ENCODE results near the gene ARHGAP33. TPM values are rescaled to one million over a fixed set of nuclear protein-coding genes. Genes with fewer than 3 reads are reported as not detected.
A peak's percentile ranks its signal among the peaks of the same experiment; 100 is the strongest.
"Not testable (repeated sequence)": the region's sequence is repeated elsewhere in the genome, so short reads cannot be mapped to it uniquely, and the experiment has no call there.

The ARHGAP33 gene
- total and polyA plus RNA-seq, 4 experiments from 2014 or later, result 0.29 to 19.4 (median 15.8) TPM; not detected in 1

GRCh38 chr19:35822579-35822978 lies 47.2 kb downstream of the ARHGAP33 start:
- ChIA-PET POLR2A (ENCODE audit: partially characterized antibody) (no interaction called here), CTCF (ENCODE audit: partially characterized antibody) (no interaction called here)
- Histone ChIP-seq H3K27ac (ENCODE audit: low read depth, low read length) (no peak overlapping the region), H3K4me1 (ENCODE audit: insufficient read depth, low read length) (no peaks in the 10 kb centered on the region), H3K27me3 (ENCODE audit: insufficient read depth, low read length) (no peaks in the 10 kb centered on the region), H3K9me3 (ENCODE audit: control insufficient read depth in 1 of 2, low read length in 2 of 2) (no peaks in the 10 kb centered on the region), H3K4me3 (ENCODE audit: low read length in 2 of 2) (no peak overlapping the region), H3K36me3 (ENCODE audit: insufficient read depth, low read length) (no peaks in the 10 kb centered on the region)
- peaks cover 11 to 18% of the 10 kb centered on the region in 2 donors for H3K27me3 Mint-ChIP-seq
- peaks cover 0 to 2% (median 0%) of the 10 kb centered on the region in 8 donors for H3K9me3 Mint-ChIP-seq
- no peak overlapping the region for H3K27ac Mint-ChIP-seq
- H3K4me1 Mint-ChIP-seq, result peaks cover 0 to 1% (median 0%) of the 10 kb centered on the region in 4 donors
- no peak overlapping the region for H3K4me3 Mint-ChIP-seq
- H3K36me3 Mint-ChIP-seq, result no peaks in the 10 kb centered on the region
- intact Hi-C loops (cut with micrococcal nuclease), result no loop called here
- no peak for DNase-seq

- POLR2A ChIA-PET (ENCODE audit: partially characterized antibody), result no interaction called here
- no peaks in the 10 kb centered on the region for H3K36me3 Mint-ChIP-seq
- CTCF ChIA-PET (ENCODE audit: partially characterized antibody), result no interaction called here
- DNase-seq, result no peak
- Histone ChIP-seq H3K9me3 (ENCODE audit: control insufficient read depth in 1 of 2, low read length in 2 of 2) (no peaks in the 10 kb centered on the region), H3K36me3 (ENCODE audit: insufficient read depth, low read length) (no peaks in the 10 kb centered on the region), H3K4me1 (ENCODE audit: insufficient read depth, low read length) (no peaks in the 10 kb centered on the region), H3K4me3 (ENCODE audit: low read length in 2 of 2) (no peak overlapping the region), H3K27me3 (ENCODE audit: insufficient read depth, low read length) (peaks cover 4% of the 10 kb centered on the region), H3K27ac (ENCODE audit: low read depth, low read length) (no peak overlapping the region)
- H3K9me3 Mint-ChIP-seq, result peaks cover 0 to 7% (median 2%) of the 10 kb centered on the region in 8 donors
- H3K27me3 Mint-ChIP-seq, result peaks cover 15 to 20% of the 10 kb centered on the region in 2 donors
- H3K4me3 Mint-ChIP-seq, result no peak overlapping the region
- H3K27ac Mint-ChIP-seq, result no peak overlapping the region
- H3K4me1 Mint-ChIP-seq, result no peaks in the 10 kb centered on the region
- intact Hi-C loops (cut with micrococcal nuclease), result no loop called here
Measured at GRCh38 chr19:35824150-35824549, 48.8 kb downstream of the ARHGAP33 start.

- no peaks in the 10 kb centered on the region for H3K4me1 ChIP-seq (ENCODE audit: insufficient read depth, low read length)
- H3K27me3 ChIP-seq (ENCODE audit: insufficient read depth, low read length), result peaks cover 4% of the 10 kb centered on the region
- Mint-ChIP-seq H3K27me3 (peaks cover 24 to 26% of the 10 kb centered on the region in 2 donors), H3K4me1 (no peaks in the 10 kb centered on the region), H3K36me3 (peaks cover 0 to 3% of the 10 kb centered on the region in 2 donors), H3K27ac (no peak overlapping the region), H3K9me3 (peaks cover 0 to 8% (median 2%) of the 10 kb centered on the region in 8 donors), H3K4me3 (no peak overlapping the region)
- no peaks in the 10 kb centered on the region for H3K36me3 ChIP-seq (ENCODE audit: insufficient read depth, low read length)
- peak; percentile 25 to 53 (median 41) for DNase-seq
- no peak overlapping the region for H3K4me3 ChIP-seq (ENCODE audit: low read length in 2 of 2)
- intact Hi-C loops (cut with micrococcal nuclease), result no loop called here
- ChIA-PET CTCF (ENCODE audit: partially characterized antibody) (no interaction called here), POLR2A (ENCODE audit: partially characterized antibody) (no interaction called here)
- no peaks in the 10 kb centered on the region for H3K9me3 ChIP-seq (ENCODE audit: control insufficient read depth in 1 of 2, low read length in 2 of 2)
- H3K27ac ChIP-seq (ENCODE audit: low read depth, low read length), result no peak overlapping the region
Measured at GRCh38 chr19:35828692-35829301, 53.4 kb downstream of the ARHGAP33 start.

- ChIA-PET POLR2A (ENCODE audit: partially characterized antibody) (no interaction called here), CTCF (ENCODE audit: partially characterized antibody) (no interaction called here)
- peaks cover 0 to 3% of the 10 kb centered on the region in 2 donors for H3K36me3 Mint-ChIP-seq
- intact Hi-C loops (cut with micrococcal nuclease), result no loop called here
- Histone ChIP-seq H3K27me3 (ENCODE audit: insufficient read depth, low read length) (peaks cover 4% of the 10 kb centered on the region), H3K9me3 (ENCODE audit: control insufficient read depth in 1 of 2, low read length in 2 of 2) (no peaks in the 10 kb centered on the region), H3K4me1 (ENCODE audit: insufficient read depth, low read length) (no peaks in the 10 kb centered on the region), H3K4me3 (ENCODE audit: low read length in 2 of 2) (no peak overlapping the region), H3K36me3 (ENCODE audit: insufficient read depth, low read length) (no peaks in the 10 kb centered on the region), H3K27ac (ENCODE audit: low read depth, low read length) (no peak overlapping the region)
- no peak overlapping the region for H3K27ac Mint-ChIP-seq
- peaks cover 24 to 27% of the 10 kb centered on the region in 2 donors for H3K27me3 Mint-ChIP-seq
- H3K9me3 Mint-ChIP-seq, result peaks cover 0 to 8% (median 2%) of the 10 kb centered on the region in 8 donors
- DNase-seq, result no peak
- no peaks in the 10 kb centered on the region for H3K4me1 Mint-ChIP-seq
- H3K4me3 Mint-ChIP-seq, result no peak overlapping the region
Measured at GRCh38 chr19:35830986-35831385, 55.6 kb downstream of the ARHGAP33 start.

- H3K36me3 Mint-ChIP-seq, result peaks cover 0 to 3% of the 10 kb centered on the region in 2 donors
- no peak for DNase-seq
- no peaks in the 10 kb centered on the region for H3K4me1 ChIP-seq (ENCODE audit: insufficient read depth, low read length)
- H3K4me3 ChIP-seq (ENCODE audit: low read length in 2 of 2), result no peak overlapping the region
- CTCF ChIA-PET (ENCODE audit: partially characterized antibody), result no interaction called here
- H3K9me3 Mint-ChIP-seq, result peaks cover 0 to 8% (median 3%) of the 10 kb centered on the region in 8 donors
- peaks cover 4% of the 10 kb centered on the region for H3K27me3 ChIP-seq (ENCODE audit: insufficient read depth, low read length)
- no peaks in the 10 kb centered on the region for H3K9me3 ChIP-seq (ENCODE audit: control insufficient read depth in 1 of 2, low read length in 2 of 2)
- peaks cover 24 to 27% of the 10 kb centered on the region in 2 donors for H3K27me3 Mint-ChIP-seq
- POLR2A ChIA-PET (ENCODE audit: partially characterized antibody), result no interaction called here
- H3K36me3 ChIP-seq (ENCODE audit: insufficient read depth, low read length), result no peaks in the 10 kb centered on the region
- no peak overlapping the region for H3K27ac Mint-ChIP-seq
- intact Hi-C loops (cut with micrococcal nuclease), result no loop called here
- no peak overlapping the region for H3K27ac ChIP-seq (ENCODE audit: low read depth, low read length)
- H3K4me3 Mint-ChIP-seq, result no peak overlapping the region
- no peaks in the 10 kb centered on the region for H3K4me1 Mint-ChIP-seq
Measured at GRCh38 chr19:35832054-35832453, 56.7 kb downstream of the ARHGAP33 start.

GRCh38 chr19:35833972-35834371 lies 58.6 kb downstream of the ARHGAP33 start:
- H3K27me3 ChIP-seq (ENCODE audit: insufficient read depth, low read length), result peaks cover 2% of the 10 kb centered on the region
- no peaks in the 10 kb centered on the region for H3K36me3 ChIP-seq (ENCODE audit: insufficient read depth, low read length)
- no peaks in the 10 kb centered on the region for H3K4me1 ChIP-seq (ENCODE audit: insufficient read depth, low read length)
- no peak overlapping the region for H3K27ac ChIP-seq (ENCODE audit: low read depth, low read length)
- intact Hi-C loops (cut with micrococcal nuclease), result no loop called here
- no peak overlapping the region for H3K27ac Mint-ChIP-seq
- peaks cover 2 to 3% of the 10 kb centered on the region in 2 donors for H3K36me3 Mint-ChIP-seq
- ChIA-PET CTCF (ENCODE audit: partially characterized antibody) (no interaction called here), POLR2A (ENCODE audit: partially characterized antibody) (no interaction called here)
- H3K4me1 Mint-ChIP-seq, result no peaks in the 10 kb centered on the region
- DNase-seq, result no peak
- no peak overlapping the region for H3K4me3 Mint-ChIP-seq
- peaks cover 0 to 6% (median 3%) of the 10 kb centered on the region in 8 donors for H3K9me3 Mint-ChIP-seq
- H3K27me3 Mint-ChIP-seq, result peaks cover 19 to 24% of the 10 kb centered on the region in 2 donors
- H3K4me3 ChIP-seq (ENCODE audit: low read length in 2 of 2), result no peak overlapping the region
- H3K9me3 ChIP-seq (ENCODE audit: control insufficient read depth in 1 of 2, low read length in 2 of 2), result no peaks in the 10 kb centered on the region

- POLR2A ChIA-PET (ENCODE audit: partially characterized antibody); H3K27ac Mint-ChIP-seq: not testable (repeated sequence)
Measured at GRCh38 chr19:35836096-35836495, 60.7 kb downstream of the ARHGAP33 start.

More at GRCh38 chr19:35836096-35836495, 60.7 kb downstream of the ARHGAP33 start:
- H3K4me1 ChIP-seq (ENCODE audit: insufficient read depth, low read length); CTCF ChIA-PET (ENCODE audit: partially characterized antibody); H3K4me3 ChIP-seq (ENCODE audit: low read length in 2 of 2); H3K4me3 Mint-ChIP-seq; H3K27me3 ChIP-seq (ENCODE audit: insufficient read depth, low read length); intact Hi-C loops (cut with micrococcal nuclease); H3K9me3 ChIP-seq (ENCODE audit: control insufficient read depth in 1 of 2, low read length in 2 of 2); DNase-seq; H3K4me1 Mint-ChIP-seq; H3K36me3 ChIP-seq (ENCODE audit: insufficient read depth, low read length); H3K27ac ChIP-seq (ENCODE audit: low read depth, low read length); H3K36me3 Mint-ChIP-seq: not testable (repeated sequence)
- H3K27me3 Mint-ChIP-seq, result peaks cover 14 to 20% of the 10 kb centered on the region in 2 donors
- peaks cover 0 to 14% (median 5%) of the 10 kb centered on the region in 8 donors for H3K9me3 Mint-ChIP-seq
